Gastroesophageal sphincter (tissue), 4 donors: ENCODE data around the gene PELI2. TPM values are rescaled to one million over a fixed set of nuclear protein-coding genes. Genes with fewer than 3 reads are reported as not detected.

Experiments
- ATAC-seq: fragments of 150-250 bp; one replicate; pipeline ENCODE4 v1.9.1; 2016; ENCODE audit warnings: mild to moderate bottlenecking, moderate library complexity
- H3K27ac ChIP-seq, 4 donors: fragments of 200-600 bp; sonication (generic) in 3 of 4; 1 replicate in 3 of 4; 2 replicates in 1 of 4; pipeline ENCODE4 v1.5.1; 2016 to 2019
- H3K27me3 ChIP-seq: fragments of 200-600 bp; sonication (generic); one replicate; pipeline ENCODE4 v1.5.1; 2019
- H3K36me3 ChIP-seq, 2 donors: fragments of 200-600 bp; sonication (generic); one replicate each; pipeline ENCODE4 v1.5.1; 2019; ENCODE audit warnings: control low read depth in 1 of 2
- H3K4me1 ChIP-seq, 3 donors: fragments of 200-600 bp; sonication (generic); 1 replicate in 2 of 3; 2 replicates in 1 of 3; pipeline ENCODE4 v1.5.1; 2016 to 2019; ENCODE audit warnings: control low read depth in 2 of 3
- H3K4me3 ChIP-seq, 2 donors: fragments of 200-600 bp; sonication (generic); one replicate each; pipeline ENCODE4 v1.5.1; 2019; ENCODE audit warnings: mild to moderate bottlenecking in 1 of 2, moderate library complexity in 1 of 2
- H3K9me3 ChIP-seq, 3 donors: fragments of 200-600 bp; sonication (generic); one replicate each; pipeline ENCODE4 v1.5.1; 2017 to 2019; ENCODE audit warnings: control low read depth in 2 of 3
- EP300 ChIP-seq: sonication (generic); formaldehyde crosslinking; IDR thresholded peaks from one replicate; pipeline ENCODE4 v1.6.1; 2017; ENCODE audit warnings: antibody characterized with exemption, mild to moderate bottlenecking
- POLR2A ChIP-seq, 2 donors: fragments of 450-650 bp; IDR thresholded peaks; one replicate each; pipeline ENCODE4 v1.6.1; 2017; ENCODE audit warnings: antibody characterized with exemption in 2 of 2, mild to moderate bottlenecking in 2 of 2, moderate library complexity in 1 of 2
- POLR2AphosphoS5 ChIP-seq: sonication (generic); formaldehyde crosslinking; IDR thresholded peaks from one replicate; pipeline ENCODE4 v1.6.1; 2017; ENCODE audit warnings: antibody characterized with exemption
- WGBS, 2 donors: methylation state at CpG; one replicate each; pipeline ENCODE4 v1.1.5; 2018; ENCODE audit warnings: low coverage in 1 of 2; 5-methylcytosine and 5-hydroxymethylcytosine counted together
- total RNA-seq, 4 donors: library from RNA; depleted of rRNA; stranded (reverse); fragments of >200 nt; gene quantifications; one replicate each; pipeline ENCODE4 v1.1.0, GENCODE V29; 2016
- TF ChIP-seq, protein P1 (sequence below), 4 experiments: fragments of 200-600 bp in 2 of 4; fragments of 450-650 bp in 2 of 4; sonication (generic) in 1 of 4; IDR thresholded peaks; one replicate each; pipeline ENCODE4 v1.5.1; 2017 to 2019; ENCODE audit warnings: antibody characterized with exemption in 4 of 4, mild to moderate bottlenecking in 2 of 4, moderate library complexity in 2 of 4

Gene PELI2
- total RNA-seq, 4 donors from 2014 or later = 10.5 to 30.0 (median 12.3) TPM

DNA sequence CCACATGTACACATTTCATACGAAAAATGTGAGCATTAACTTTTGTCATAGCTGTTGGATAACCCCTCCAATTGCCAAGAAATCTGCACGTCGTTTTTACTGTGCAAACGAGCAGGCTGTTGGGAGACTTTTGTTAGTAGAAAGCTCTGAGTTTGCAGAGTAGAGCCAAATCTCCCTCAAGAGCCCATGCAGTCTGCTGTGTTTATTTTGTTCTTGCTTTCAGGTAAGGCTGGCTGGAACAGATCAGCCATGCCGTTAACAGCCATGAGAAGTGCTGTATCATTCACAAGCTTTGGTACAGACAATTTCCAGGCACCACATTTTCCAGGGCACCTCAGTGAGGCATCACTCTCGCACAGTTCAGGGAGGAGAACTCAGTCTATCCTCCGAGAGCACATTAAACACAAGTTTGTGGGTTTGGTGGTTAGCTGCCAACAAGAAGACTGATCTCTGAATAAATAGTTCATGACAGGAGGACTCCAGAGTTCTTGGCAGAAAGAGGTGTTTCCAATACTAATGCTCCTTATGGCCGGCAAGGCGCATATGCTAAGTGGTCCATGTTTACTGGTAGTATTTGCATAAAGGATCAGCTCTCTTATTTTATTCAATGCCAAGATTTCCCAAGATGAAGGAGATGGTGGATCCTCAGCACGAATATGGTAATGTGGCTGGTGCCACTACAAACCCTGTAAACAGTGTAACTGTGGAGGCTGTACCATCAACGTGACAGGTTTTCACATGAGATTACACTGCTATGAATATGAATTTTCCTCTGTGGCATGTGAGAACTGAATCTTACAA lies 30.3 kb upstream of the PELI2 start:
- WGBS, 2 donors = 29 to 38% methylated on average over 4 to 10 of the region's 11 CpGs
- no peak overlapping the region for H3K27ac ChIP-seq
- ATAC-seq = no peak

GRCh38 chr14:56088941-56089340 lies 29.3 kb upstream of the PELI2 start:
- no peaks in the 10 kb centered on the region for H3K9me3 ChIP-seq
- H3K4me1 ChIP-seq = peaks cover 3 to 13% (median 5%) of the 10 kb centered on the region in 3 donors
- ATAC-seq = no peak
- WGBS, 2 donors = 19 to 40% methylated on average over 2 to 3 of the region's 3 CpGs
- no peaks in the 10 kb centered on the region for H3K27me3 ChIP-seq
- no peaks in the 10 kb centered on the region for H3K36me3 ChIP-seq
- TF ChIP-seq POLR2AphosphoS5 (no peak), POLR2A (IDR thresholded peaks at IDR 0.05) (no peak), EP300 (no peak)
- TF ChIP-seq, protein P1, sequence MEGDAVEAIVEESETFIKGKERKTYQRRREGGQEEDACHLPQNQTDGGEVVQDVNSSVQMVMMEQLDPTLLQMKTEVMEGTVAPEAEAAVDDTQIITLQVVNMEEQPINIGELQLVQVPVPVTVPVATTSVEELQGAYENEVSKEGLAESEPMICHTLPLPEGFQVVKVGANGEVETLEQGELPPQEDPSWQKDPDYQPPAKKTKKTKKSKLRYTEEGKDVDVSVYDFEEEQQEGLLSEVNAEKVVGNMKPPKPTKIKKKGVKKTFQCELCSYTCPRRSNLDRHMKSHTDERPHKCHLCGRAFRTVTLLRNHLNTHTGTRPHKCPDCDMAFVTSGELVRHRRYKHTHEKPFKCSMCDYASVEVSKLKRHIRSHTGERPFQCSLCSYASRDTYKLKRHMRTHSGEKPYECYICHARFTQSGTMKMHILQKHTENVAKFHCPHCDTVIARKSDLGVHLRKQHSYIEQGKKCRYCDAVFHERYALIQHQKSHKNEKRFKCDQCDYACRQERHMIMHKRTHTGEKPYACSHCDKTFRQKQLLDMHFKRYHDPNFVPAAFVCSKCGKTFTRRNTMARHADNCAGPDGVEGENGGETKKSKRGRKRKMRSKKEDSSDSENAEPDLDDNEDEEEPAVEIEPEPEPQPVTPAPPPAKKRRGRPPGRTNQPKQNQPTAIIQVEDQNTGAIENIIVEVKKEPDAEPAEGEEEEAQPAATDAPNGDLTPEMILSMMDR (IDR thresholded peaks at IDR 0.05) = no peak
- no peak overlapping the region for H3K4me3 ChIP-seq
- no peak overlapping the region for H3K27ac ChIP-seq

More for the DNA sequence above, 30.3 kb upstream of the PELI2 start:
- Histone ChIP-seq H3K4me1 (peaks cover 3 to 13% (median 5%) of the 10 kb centered on the region in 3 donors), H3K27me3 (no peaks in the 10 kb centered on the region), H3K4me3 (no peak overlapping the region), H3K36me3 (no peaks in the 10 kb centered on the region), H3K9me3 (no peaks in the 10 kb centered on the region)
- TF ChIP-seq EP300 = no peak
- TF ChIP-seq, protein P1 (IDR thresholded peaks at IDR 0.05) = no peak
- TF ChIP-seq POLR2A (IDR thresholded peaks at IDR 0.05) = no peak
- TF ChIP-seq POLR2AphosphoS5 = no peak

DNA sequence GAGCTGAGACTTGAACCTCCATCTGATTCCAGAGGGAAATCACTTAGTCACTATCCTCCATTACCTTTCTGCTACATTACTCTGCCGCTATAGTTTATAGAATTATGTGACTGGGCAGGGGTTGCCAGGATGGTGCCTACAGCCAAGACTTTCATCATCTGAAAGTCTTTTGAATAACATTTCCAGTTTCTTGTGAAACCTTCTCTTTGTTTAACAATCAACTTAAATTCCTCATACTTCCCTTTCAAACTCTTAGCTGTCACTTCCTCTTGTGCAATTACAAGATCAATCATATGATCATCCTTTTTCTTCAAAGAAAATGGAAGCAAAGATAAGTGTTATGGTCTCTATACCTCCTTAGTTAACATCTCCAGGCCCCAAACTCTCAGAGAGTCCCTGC lies 25.4 kb upstream of the PELI2 start:
- Histone ChIP-seq H3K27ac (no peak overlapping the region), H3K4me3 (no peak overlapping the region), H3K36me3 (no peaks in the 10 kb centered on the region), H3K4me1 (peaks cover 3 to 8% (median 5%) of the 10 kb centered on the region in 3 donors), H3K27me3 (no peaks in the 10 kb centered on the region), H3K9me3 (no peaks in the 10 kb centered on the region)
- TF ChIP-seq POLR2A (IDR thresholded peaks at IDR 0.05) = no peak
- no peak for TF ChIP-seq EP300
- TF ChIP-seq POLR2AphosphoS5 = no peak
- TF ChIP-seq, protein P1 (IDR thresholded peaks at IDR 0.05) = no peak
- ATAC-seq = no peak
- 75 to 87% methylated on average over 1 of the region's 1 CpG for WGBS, 2 donors

GRCh38 chr14:56094076-56094475 lies 24.1 kb upstream of the PELI2 start:
- H3K36me3 ChIP-seq = no peaks in the 10 kb centered on the region
- H3K27me3 ChIP-seq = no peaks in the 10 kb centered on the region
- ATAC-seq = no peak
- no peak overlapping the region for H3K4me3 ChIP-seq
- WGBS, 2 donors = 74 to 90% methylated on average over 2 to 4 of the region's 4 CpGs
- H3K9me3 ChIP-seq = no peaks in the 10 kb centered on the region
- no peak overlapping the region for H3K27ac ChIP-seq
- H3K4me1 ChIP-seq = no peaks in the 10 kb centered on the region
- TF ChIP-seq POLR2A (IDR thresholded peaks at IDR 0.05) = no peak
- no peak for TF ChIP-seq EP300
- no peak for TF ChIP-seq POLR2AphosphoS5
- TF ChIP-seq, protein P1 (IDR thresholded peaks at IDR 0.05) = no peak

DNA sequence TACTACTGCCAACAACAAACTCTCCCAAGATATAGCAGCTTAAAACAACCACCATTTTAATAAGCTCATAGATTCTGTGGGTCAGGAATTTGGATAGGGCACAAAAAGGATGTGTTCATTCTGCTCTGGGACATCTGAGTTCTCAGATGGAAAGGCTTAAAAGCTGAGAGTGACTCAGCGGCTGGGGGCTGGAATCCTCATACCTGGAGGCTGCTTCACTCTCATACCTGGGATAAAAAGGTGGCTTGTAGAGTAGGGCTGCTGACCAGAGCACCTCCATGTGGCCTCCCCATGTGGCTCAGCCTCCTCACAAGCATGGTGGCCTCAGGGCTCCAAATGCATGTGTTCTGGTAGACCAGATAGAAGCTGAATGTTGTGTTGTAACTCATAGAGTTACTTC lies 20.2 kb upstream of the PELI2 start:
- WGBS, 2 donors = 86 to 100% methylated on average over 1 of the region's 1 CpG
- no peak for ATAC-seq

More for the DNA sequence above, 20.2 kb upstream of the PELI2 start:
- Histone ChIP-seq H3K4me3 (no peak overlapping the region), H3K36me3 (no peaks in the 10 kb centered on the region), H3K27ac (no peak overlapping the region), H3K27me3 (no peaks in the 10 kb centered on the region), H3K4me1 (no peaks in the 10 kb centered on the region), H3K9me3 (no peaks in the 10 kb centered on the region)
- TF ChIP-seq EP300 (no peak), POLR2A (IDR thresholded peaks at IDR 0.05) (no peak), POLR2AphosphoS5 (no peak)
- TF ChIP-seq, protein P1 (IDR thresholded peaks at IDR 0.05) = no peak
